GM18858 (cell line): Measurements from ENCODE around the gene NELL2.
"Not testable (repeated sequence)": the region's sequence is repeated elsewhere in the genome, so short reads cannot be mapped to it uniquely, and the experiment has no call there.

Experiments
- ATAC-seq: cut with Tn5 transposase; IDR thresholded peaks from one replicate; pipeline ENCODE4 v1.9.1; 2021; ENCODE audit not compliant: unreplicated experiment

NELL2 gene

DNA sequence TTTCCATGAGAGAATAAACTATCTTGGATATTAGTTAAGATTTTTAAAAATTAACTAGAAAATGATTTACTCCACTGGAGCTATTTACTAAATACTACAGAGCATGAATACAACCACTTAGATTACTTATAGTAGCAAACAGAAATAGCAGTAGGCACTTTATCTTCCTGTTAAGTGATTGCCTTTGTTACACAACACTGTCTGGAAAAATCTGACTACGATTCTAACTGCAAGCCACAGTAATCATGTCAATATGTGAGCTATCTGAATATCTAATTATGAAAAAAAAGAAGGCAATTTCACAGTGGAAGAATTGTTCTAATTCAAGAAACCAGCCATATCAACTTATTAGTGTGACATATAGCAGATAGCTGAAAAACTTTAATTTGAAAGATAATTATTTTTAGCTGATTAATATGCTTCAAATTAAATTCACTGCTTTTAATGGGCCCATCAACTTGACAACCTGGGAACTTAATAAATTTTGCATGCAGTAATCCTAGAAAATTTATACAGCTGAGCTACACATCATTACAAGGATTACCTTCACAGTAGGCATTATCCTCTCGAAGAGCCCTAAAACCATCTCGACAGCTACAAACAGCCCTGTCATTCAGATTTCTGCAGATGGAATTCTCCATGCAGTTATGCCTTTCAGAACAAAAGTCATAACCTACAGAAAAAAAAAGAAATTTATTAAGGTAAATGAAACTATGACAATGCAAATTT lies 172.8 kb downstream of the NELL2 start:
- no peak for ATAC-seq

DNA sequence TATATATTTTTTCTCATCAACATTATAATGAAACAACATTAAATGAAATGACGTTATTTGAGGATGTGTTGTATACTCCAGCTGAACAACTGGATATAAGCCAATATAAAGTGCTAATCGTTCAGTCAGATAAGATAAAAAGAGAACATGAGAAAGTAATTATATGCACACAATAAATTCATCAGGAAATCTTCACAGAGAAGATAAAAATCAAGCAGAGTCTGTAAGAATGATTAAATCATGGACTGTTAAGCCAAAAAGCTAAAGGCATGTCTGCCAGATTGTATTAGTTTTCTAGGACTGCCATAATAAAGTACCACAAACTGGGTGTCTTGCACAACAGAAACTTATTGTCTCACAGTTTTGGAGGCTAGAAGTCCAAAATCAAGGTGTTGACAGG lies 178.6 kb downstream of the NELL2 start:
- ATAC-seq: no peak

DNA sequence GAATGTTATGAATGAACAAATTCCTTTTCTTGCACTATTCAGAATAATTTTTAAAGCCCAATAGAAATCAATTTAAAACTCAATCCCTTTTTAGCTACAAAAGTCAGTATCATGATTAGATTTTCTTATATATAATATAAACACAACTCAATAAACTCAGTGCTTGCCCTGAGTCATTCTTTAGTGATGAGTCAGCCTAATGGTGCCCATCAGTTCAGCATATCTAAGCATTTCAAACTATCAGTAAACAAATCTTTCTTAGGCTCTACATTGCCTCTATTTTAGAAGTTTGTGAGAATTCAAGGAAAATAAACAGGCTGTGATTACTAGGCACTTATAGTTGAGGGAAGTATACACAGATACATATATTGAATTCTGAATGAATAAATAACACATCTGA lies 179.6 kb downstream of the NELL2 start:
- ATAC-seq: no peak

DNA sequence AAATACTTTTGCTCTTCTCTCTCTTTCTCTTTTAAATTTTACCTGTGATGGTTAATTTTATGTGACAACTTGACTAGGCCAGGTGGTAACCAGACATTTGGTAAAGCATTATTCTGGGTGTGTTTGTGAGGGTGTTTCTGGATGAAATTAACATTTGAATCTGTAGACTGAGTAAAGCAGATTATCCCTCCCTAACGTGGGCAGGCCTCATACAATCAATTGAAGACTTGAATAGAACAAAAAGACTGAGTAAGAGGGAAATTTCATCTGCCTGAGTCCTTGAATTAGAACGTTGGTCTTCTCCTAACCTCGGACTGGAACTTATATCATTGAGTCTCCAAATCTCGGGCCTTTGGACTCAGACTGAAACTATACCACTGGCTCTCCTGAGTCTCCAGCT lies 182.1 kb downstream of the NELL2 start:
- ATAC-seq: no peak

DNA sequence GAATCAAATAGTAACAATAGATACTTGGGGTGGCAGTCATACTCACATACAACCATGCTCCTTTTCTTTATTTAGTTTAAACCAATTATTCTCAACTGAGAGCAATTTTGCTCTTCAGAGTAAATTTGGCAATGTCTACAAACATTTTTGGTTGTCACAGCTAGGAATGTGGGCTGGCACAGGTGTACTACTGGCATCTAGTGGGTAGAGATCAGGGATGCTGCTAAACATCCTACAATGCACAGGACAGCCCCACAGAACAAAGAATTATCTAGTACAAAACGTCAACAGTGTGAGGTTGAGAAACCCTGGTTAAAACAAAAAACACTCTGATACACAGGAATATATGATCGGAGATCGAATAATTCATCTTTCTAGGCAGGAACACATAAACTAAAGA lies 186.5 kb downstream of the NELL2 start:
- ATAC-seq: no peak

DNA sequence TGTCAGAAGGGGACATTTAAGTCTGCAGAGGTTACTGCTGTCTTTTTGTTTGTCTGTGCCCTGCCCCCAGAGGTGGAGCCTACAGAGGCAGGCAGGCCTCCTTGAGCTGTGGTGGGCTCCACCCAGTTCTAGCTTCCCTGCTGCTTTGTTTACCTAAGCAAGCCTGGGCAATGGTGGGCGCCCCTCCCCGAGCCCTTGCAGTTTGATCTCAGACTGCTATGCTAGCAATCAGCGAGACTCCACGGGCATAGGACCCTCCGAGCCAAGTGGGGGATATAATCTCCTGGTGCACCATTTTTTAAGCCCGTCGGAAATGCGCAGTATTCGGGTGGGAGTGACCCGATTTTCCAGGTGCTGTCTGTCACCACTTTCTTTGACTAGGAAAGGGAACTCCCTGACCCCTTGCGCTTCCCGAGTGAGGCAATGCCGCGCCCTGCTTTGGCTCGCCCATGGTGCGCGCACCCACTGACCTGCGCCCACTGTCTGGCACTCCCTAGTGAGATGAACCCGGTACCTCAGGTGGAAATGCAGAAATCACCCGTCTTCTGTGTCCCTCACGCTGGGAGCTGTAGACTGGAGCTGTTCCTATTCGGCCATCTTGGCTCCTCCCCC lies 189.2 kb downstream of the NELL2 start:
- not testable (repeated sequence) for ATAC-seq

DNA sequence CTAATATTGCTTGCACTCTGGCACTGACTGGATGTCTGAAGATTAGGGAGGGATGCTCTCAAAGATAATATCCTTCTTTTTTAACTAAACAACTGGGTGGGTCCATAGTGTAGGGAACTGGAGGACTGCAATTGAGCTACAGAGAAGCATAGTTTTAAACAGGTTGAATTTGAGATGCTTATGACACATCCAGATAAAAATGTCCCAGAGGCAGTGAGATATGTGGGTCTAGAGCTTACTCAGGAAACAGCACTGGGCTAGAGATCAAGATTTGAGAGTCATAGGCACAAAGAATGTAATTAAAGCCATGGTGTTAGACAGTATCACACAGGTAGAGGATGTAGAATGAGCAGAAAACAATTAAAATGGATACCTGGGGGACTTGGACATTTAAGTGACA lies 198.4 kb downstream of the NELL2 start:
- ATAC-seq: no peak

DNA sequence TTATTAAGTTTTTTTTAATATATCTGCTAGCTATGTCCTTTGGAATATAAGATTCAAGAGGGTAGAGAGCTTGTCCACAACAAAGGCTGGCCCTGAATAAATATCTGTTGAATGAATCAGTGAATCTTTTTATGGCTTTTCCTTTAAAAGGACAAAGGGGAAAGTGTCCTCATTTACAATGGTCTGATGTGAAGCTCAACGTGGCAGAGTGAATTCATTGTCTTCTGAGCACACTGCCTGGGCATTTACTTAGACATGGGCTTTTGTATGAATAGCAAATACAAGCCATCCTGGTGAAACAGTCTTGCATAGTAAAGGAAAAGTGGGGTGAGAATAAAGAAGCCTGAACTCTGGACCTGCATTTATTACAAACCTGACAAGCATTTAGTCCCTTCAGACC lies 201.2 kb downstream of the NELL2 start:
- ATAC-seq: no peak

DNA sequence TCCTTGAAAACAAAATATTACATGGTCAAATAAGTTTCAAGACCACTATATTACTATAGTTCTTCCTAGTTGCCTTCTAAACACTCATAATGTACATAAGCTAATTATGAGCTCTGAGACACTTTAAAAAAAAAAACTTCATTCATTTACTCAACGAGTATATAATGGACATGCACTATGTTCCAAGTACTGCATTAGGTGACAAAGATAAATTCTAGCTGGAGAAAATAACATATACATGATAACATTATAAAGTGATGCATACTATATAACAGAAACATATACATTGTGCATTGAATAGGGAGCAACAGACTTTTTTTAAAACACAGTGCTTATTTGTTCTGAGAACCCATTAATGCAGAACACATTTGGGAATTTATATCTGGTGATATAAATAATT lies 202.3 kb downstream of the NELL2 start:
- ATAC-seq: no peak

DNA sequence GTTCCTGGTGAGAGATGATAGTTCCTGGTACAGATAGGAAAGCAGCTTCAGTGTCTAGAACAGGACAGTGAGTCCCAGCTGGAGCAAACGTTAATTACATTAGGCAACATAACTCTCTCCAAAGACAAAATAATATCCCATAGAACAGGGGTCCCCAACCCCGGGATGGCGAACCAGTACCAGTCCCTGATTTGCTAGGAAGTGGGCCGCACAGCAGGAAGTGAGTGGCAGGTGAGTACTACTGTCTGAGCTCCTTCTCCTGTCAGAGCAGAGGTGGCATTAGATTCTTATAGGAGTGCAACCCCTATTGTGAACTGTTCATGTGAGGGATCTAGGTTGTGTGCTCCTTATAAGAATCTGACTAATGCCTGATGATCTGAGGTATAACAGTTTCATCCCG lies 204.1 kb downstream of the NELL2 start:
- no peak for ATAC-seq

DNA sequence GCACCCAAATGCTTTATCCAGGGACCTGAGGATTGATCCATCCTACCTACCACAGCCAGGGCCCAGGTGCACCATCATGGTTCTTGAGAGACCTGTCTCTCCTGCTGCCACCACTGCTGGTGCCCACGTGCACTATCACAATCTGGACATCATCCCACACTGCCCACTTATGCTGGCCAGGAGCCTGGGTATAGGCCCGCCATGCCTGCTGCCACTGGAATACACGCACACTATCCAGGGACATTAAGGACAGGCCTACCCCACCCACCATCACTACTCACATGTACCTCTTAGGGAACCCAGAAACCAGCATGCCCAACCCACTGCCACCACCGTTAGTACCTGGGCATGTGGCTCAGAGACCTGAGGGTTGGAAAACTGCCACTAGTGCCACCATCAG lies 207.7 kb downstream of the NELL2 start:
- no peak for ATAC-seq

DNA sequence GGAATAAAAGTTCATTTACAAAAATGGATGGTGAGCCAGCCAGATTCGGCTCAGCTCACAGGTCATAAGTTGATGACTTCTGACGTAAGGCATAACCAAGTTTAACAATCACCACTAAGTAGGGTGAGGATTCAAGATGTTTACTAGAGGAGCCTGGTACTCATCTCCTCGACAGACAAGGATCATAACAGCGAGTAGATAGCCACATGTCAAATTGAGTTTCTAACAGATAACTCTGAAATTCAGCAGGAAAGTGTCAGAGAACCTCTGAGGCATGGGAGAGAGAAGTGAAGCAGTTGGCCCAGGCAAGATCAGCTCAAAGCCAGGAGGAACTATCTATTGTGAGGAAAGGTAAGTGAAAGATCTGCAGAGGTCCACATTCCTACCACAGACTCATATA lies 208.7 kb downstream of the NELL2 start:
- no peak for ATAC-seq

DNA sequence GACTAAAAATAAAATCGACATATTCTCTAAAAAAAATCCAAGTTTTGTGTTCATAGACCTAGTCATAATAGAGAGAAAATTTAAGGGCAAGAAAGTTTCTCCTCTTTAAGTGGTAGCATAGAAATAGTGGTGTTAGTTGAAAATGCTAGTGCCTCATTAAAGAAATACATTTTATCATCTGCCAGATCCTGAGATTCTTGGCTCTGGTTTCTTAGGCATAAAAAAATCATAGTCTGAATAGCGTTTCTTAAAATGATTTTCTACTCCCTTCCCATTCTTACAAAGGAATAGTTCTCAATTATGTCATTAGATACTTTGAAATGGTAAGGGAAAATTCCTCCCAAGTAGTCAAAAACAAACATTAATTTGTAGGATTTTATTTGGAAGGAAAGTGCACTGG lies 212.8 kb downstream of the NELL2 start:
- no peak for ATAC-seq

DNA sequence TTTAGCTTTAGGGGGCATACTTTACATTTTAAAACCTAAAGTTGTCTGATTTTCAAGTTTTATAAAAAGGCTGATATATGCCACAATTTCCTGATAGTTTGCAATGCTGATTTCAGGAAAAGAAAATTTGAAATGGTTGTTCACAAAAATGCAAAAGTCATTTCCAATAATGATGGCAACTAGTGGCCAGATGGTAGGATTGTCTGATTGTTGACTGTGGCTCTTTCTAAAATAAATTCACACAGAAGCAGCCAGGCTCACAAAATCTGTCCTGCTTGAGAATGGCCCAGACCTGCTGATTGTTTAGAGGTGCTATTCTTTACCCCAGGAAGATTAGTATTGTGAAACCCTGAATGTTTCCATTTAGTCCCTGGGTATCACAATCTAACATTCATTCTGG lies 220.3 kb downstream of the NELL2 start:
- ATAC-seq: no peak

DNA sequence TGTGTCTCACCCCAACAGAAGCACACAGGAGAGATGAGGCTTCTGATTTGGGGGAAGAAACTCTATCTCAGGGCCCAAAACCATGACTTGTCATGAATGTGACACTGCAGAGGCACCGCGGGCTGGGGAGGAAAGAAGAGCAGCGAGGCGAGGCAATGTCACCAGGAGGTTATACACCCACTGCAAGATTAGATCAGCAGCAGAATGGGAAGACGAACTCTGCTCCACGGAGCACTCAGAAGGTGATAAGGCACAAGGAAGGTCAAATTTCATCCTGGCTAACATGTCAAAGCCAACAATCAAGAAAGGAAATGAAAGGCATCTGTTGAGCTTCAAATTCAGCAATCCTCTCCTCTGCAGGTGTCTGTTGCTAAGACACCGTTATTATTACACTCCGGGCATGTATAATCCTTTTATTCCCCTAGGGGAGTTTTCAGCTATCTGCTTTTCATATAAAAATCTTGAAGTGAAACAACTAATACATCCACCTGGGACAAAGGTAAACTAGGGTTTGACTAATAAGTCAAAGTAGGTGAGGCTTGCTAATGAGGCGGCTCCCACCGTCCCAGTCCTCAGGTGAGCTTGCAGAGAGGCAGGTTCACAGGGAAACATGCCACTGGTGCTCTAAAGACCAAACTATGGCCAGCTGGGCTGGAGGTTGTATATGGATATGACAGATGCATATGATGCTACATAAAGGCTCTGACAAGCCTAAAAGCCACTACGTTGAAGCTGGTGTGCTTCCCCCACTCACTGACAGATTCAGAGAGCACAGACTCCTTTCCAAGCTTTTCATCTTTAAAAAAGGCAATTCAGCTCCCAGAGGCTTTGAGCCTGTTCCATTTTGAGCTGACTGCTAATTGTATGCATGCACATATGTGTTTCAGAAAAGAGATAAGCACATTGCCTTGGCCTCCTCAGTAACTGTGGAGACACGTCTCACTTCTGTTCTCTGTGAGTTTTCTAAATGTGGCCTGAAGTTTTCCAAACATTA lies 221.2 kb downstream of the NELL2 start:
- ATAC-seq: no peak

DNA sequence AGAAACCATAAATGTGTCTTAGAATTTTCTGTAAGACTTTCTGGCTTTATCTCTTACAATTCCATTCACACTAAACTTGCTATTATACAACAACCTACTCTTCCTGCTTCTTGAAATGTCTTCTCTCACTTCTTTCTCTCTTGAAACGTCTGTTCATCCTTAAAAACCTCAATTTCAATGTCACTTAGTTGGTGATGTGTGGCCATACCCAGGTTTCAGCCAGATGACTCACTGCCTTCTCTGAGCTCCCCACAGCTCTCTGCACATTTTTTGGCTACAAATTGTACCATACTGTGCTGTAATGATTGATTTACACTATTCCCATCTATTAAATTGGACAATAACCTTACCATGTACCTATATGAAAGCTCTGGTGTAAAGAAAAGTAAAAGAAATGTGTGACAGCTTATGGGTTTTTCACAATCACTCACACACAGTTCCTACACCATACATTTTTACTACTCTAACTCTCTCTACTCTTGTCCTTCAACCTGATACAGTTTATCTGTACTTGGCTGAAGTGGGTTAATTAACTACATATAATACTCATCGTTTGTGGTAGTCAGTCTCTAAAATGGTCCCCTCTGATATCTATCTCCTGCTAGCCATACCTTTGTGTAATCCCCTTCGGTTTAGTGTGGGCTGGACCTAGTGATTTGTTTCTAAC lies 222.1 kb downstream of the NELL2 start:
- no peak for ATAC-seq

DNA sequence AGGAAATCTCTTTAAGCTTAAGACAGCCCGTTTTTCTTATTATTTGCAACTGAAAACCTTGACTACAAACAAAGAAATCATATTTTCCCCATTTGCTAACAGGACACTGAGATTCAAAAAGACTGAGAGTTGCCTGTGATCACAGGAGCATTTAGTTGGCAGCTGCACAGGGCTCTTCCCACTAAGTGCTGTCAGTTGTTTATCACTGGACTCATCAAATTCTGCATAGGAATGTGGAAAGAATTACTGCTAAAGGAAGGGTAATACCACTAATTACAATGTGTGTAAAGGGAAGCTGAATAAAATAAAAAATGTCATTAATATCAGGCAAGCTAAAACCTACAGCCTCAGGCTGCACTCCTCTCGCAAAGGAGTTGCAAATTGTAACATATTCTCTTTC lies 226.4 kb downstream of the NELL2 start:
- no peak for ATAC-seq

DNA sequence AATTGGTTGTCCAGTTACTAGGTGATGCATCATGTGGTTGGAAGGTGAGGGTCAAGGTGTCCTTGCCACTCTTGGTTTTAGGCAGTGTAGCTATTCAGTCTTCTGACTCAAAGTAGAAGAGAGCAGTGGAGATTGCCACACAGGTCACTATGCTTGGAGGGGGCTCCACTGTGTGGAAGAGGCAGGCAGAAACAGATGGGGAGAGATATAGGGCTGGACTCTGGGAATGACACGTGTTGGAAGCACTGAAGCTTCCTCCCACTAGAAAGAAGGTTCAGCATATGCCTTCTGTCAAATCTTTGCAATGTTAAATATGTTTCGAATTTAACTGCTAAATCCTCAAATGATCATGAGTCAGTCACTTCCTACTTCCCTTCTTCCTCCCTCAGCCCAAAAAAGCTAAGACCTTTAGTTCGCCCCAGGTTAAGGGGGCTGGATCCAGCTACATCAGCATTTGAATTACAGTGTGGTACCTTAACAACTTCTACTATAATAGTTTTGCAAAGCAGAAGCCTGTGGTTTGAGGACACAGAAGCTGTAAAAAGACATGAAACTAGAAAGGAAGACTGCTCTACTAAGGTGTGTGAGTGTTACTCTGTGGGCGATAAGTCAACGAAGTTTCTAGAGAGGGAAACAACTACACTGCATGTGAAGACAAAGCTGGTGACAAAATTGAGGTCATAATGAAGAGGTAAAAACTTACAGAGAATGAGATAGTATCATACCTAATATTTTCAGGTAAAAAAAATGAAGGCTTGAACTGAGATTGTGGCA lies 228.0 kb downstream of the NELL2 start:
- no peak for ATAC-seq

DNA sequence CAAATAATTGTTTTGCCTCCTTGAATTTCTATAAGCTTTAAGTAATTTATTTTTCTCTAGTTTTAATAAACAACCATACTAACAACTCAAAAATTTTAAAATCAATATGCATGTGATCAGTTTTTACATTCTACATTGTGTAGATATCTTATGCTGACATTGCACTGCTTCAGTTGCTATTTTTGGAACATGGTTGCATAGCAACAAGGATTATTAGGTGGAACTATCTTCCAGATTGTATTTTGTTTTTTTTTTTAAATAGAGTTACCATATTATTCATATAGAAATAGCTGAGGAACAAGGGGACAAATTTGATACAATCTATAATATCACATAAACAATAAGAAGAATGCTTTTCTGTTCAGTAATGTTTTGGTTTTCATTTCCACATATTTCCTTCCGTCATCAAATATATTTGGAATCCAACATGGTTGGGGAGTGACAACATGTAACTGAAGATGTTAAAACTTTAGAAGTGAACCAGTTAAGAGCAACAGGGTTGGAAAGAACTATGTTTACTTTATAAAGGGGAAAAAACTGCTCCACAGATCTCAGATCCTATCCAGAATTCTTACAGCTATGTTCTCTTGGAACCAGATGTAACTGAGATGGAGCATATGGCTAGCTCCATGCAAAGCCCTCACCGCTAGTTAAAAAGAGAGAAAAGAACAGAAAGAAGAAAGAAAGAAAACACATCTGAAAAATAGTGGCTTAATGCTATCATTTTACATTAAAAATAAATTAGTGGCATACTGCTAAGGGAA lies 235.5 kb downstream of the NELL2 start:
- ATAC-seq: no peak

DNA sequence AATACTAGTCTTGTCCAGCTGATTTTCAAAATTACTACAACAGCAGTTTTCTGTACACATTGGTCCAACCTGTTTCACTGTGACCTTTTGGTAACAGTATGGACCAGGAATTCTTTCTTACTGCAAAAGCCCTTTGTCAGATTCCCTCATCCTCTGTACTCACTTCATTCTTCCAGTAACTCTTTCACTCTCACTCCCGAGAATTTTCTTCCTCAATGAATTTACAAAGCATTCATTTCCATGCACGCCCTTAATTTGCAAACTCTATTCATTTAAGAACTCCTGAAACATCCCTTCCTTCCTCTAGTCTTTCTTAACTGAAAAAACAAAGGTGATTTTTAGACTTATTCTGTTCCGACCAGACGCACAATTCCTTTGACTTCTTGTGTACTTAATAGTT lies 238.2 kb downstream of the NELL2 start:
- ATAC-seq: no peak
